HG03520 (cell line): ENCODE data around the gene NME3.
"Not testable (repeated sequence)": the region's sequence is repeated elsewhere in the genome, so short reads cannot be mapped to it uniquely, and the experiment has no call there.

ENCODE experiments used
- ATAC-seq: cut with Tn5 transposase; IDR thresholded peaks from one replicate; pipeline ENCODE4 v1.9.1; 2021; ENCODE audit warnings: mild to moderate bottlenecking, moderate library complexity; ENCODE audit not compliant: unreplicated experiment

Gene NME3

GRCh38 chr16:1754204-1754603, 17.1 kb downstream of the NME3 start:
- no peak for ATAC-seq

- ATAC-seq, result no peak
Measured at GRCh38 chr16:1752853-1753252, 18.5 kb downstream of the NME3 start.

- no peak for ATAC-seq
Measured at GRCh38 chr16:1751946-1752345, 19.4 kb downstream of the NME3 start.

- no peak for ATAC-seq
Measured at GRCh38 chr16:1749152-1750117, 21.9 kb downstream of the NME3 start.

- no peak for ATAC-seq
Measured at GRCh38 chr16:1747934-1748333, 23.4 kb downstream of the NME3 start.

- ATAC-seq, result no peak
Measured at GRCh38 chr16:1746693-1747195, 24.6 kb downstream of the NME3 start.

- ATAC-seq, result no peak
Measured at GRCh38 chr16:1745900-1746692, 25.2 kb downstream of the NME3 start.

GRCh38 chr16:1745181-1745899, 26.0 kb downstream of the NME3 start:
- no peak for ATAC-seq

GRCh38 chr16:1744338-1744840, 27.0 kb downstream of the NME3 start:
- ATAC-seq, result no peak

GRCh38 chr16:1743376-1744337, 27.7 kb downstream of the NME3 start:
- no peak for ATAC-seq

GRCh38 chr16:1741553-1742165, 29.7 kb downstream of the NME3 start:
- no peak for ATAC-seq

GRCh38 chr16:1740781-1741490, 30.4 kb downstream of the NME3 start:
- ATAC-seq, result no peak

GRCh38 chr16:1740234-1740633, 31.1 kb downstream of the NME3 start:
- no peak for ATAC-seq

- no peak for ATAC-seq
Measured at GRCh38 chr16:1734816-1735215, 36.5 kb downstream of the NME3 start.

GRCh38 chr16:1734123-1734522, 37.2 kb downstream of the NME3 start:
- no peak for ATAC-seq

GRCh38 chr16:1732551-1732987, 38.8 kb downstream of the NME3 start:
- ATAC-seq, result not testable (repeated sequence)

GRCh38 chr16:1732071-1732470, 39.3 kb downstream of the NME3 start:
- ATAC-seq, result no peak

- ATAC-seq, result no peak
Measured at GRCh38 chr16:1731603-1732002, 39.7 kb downstream of the NME3 start.

- no peak for ATAC-seq
Measured at GRCh38 chr16:1731073-1731472, 40.3 kb downstream of the NME3 start.
